HG02973 (cell line): Measurements from ENCODE around the gene SLC6A3.

Experiments used
- ATAC-seq: cut with Tn5 transposase; IDR thresholded peaks from one replicate; pipeline ENCODE4 v1.9.1; 2021; ENCODE audit warnings: moderate library complexity; ENCODE audit not compliant: unreplicated experiment

SLC6A3 gene

DNA sequence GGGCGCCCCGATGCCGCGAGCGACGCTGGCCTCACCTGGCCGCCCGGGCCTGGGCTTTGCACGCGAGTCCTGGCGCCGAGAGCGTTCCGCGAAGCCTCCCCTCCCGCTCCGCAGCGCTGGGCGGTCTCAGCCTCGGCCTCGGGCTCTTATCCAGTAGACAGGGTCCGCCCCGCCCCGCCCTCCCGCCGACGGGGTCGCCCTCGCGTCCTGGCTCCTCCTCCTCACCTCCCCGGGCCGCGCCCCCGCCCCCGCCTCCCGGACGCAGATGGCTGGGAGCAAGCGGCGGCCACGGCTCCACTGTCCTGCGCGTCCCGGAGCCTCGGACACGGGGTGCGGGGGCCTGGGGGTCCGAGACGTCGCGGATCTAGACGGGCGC is at the start of gene SLC6A3:
SLC6A3 (minus strand) TSS at position 128 of the 376 bp plus-strand sequence. CDS start 2,243 bp downstream, outside the sequence.
- no peak for ATAC-seq

- ATAC-seq: no peak
These were observed 48.7 kb upstream of the SLC6A3 start for GRCh38 chr5:1493941-1494340.

- ATAC-seq: no peak
These were observed 48.2 kb upstream of the SLC6A3 start for GRCh38 chr5:1493413-1493812.

DNA sequence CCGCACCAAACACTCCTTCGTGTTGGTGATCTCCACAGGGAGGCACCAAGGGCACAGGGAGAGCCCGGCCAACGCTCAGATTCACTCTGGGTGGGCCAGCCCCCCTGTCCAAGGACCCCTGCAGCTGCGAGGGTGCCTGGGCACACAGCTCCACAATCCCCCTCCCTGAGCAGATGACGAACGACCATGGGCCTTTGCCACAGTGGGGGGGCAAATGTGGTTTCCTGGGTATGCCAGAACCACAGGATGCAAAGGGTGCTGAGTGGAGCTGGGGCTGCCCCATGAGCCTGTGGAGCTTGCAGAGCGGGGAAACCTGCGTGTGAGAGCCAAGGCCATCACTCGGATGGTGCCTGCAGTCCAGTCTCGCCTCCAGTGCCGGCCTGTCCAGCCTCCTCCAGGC is 47.5 kb upstream of the SLC6A3 start:
- no peak for ATAC-seq

DNA sequence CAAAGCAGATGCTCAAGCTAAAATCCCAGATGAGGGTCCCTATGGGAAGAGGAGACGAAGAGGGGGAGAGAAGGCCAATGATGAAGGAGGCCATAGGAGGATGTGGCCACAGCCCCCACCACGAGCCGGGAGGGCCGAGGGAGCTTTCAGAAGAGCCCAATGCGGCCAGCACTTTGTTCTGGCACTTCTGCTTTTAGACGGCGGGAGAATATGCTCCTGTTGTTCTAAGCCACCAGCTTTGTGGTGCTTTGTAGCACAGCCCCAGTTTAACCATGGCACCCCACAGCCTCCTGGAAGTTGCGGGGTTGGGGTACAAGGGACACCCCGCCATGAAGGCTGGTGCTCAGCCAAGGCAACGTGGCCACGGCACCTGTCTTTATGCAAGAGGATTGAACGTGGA is 45.1 kb upstream of the SLC6A3 start:
- no peak for ATAC-seq

- ATAC-seq: no peak
These were observed 44.5 kb upstream of the SLC6A3 start for GRCh38 chr5:1489754-1490153.

- ATAC-seq: peak; percentile 54
These were observed 43.8 kb upstream of the SLC6A3 start for GRCh38 chr5:1488882-1489680.

DNA sequence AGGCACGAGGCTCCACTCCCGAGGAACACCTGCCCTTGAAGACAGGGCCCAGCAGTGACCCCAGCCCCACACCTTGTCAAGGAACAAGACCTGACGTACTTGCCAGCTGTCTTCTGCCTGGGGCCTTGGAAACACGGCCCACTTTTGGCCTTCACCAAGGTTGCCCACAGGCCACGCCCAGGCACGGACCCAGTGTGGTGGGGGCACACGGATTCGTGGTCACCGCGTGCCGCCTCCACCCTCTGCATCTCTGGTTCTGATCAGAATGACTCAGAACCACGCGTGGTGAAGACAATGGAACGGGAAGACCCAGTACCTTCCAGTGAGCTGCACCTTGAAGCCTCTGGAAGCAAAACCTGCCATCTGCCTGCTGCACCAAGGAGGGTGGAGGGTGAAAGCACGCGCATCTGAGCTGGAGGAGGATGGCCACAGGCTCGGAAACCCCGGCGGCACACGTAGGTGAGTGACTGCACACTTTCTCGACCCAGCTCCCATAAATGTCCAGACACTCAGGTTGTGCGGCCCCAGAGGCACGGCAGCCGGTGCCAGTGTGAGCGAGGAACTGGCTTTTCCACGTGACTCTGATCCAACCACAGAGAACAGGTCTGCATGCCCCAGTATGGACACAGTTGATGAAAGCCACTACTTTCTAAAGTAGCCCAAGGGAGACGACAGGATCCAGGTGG is 42.0 kb upstream of the SLC6A3 start:
- ATAC-seq: no peak

- ATAC-seq: no peak
These were observed 41.0 kb upstream of the SLC6A3 start for GRCh38 chr5:1486271-1486670.

GRCh38 chr5:1485579-1486118 is 40.4 kb upstream of the SLC6A3 start:
- no peak for ATAC-seq

DNA sequence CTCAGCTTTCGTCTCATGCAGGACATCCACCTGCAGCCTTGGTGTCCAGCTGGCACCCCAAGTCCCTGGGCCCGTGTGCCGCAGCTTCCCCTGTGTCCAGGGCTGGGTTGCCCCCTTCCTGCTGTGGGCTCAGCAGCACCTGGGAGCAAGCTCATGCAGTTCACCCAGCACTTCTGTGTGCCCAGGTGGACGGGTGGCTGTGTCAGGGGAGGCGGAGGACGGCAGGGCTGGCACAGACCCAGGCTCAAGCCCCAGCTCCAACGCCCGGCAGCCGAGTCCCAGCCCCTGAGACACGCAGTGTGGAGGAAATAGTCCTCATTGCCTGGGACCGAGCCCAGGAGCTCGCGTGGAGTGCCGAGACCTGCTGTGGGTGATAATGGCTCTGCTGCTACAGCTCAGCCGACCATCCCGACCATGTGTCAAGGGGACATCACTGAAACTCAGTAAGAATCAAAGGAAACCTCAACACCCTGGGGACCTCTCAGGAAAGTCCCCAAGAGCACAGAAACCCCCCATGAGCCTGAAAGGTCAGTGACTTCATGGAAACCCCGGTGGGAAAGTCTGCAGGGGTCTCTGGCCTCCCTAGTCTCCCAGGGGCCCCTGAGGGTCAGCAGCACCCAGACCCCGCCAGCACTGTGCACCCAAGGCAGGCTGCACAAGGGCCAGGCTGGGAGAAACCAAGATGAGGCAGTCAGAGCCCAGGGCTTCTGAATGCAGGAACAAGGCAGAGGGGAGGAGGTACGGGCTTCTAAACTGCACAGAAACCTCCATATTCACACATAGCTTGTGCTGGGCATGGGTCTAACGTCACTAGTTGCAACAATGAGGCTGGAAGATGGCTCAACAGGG is 39.7 kb upstream of the SLC6A3 start:
- ATAC-seq: peak; percentile 43

- no peak for ATAC-seq
These were observed 38.9 kb upstream of the SLC6A3 start for GRCh38 chr5:1483856-1484729.

DNA sequence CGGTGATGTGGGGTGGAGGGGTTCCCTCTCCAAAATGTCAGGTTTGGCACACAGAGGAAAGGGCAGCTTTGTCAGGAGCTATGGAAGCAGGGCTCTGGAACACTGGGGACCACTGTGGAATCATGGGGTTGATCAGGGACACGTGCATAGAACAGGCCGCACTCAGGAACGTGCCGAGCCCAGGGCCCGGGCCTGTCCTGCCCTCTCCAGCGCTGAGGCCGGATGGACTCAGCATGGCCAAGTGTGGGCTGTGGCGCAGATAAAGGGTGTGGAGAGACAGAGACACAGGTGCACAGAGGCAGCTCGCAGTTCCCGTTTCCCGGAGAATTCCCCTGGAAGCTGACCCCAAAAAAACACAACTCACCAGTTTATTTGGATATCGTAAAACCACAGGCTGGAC is 37.8 kb upstream of the SLC6A3 start:
- ATAC-seq: no peak

GRCh38 chr5:1481959-1482331 is 36.7 kb upstream of the SLC6A3 start:
- ATAC-seq: no peak

DNA sequence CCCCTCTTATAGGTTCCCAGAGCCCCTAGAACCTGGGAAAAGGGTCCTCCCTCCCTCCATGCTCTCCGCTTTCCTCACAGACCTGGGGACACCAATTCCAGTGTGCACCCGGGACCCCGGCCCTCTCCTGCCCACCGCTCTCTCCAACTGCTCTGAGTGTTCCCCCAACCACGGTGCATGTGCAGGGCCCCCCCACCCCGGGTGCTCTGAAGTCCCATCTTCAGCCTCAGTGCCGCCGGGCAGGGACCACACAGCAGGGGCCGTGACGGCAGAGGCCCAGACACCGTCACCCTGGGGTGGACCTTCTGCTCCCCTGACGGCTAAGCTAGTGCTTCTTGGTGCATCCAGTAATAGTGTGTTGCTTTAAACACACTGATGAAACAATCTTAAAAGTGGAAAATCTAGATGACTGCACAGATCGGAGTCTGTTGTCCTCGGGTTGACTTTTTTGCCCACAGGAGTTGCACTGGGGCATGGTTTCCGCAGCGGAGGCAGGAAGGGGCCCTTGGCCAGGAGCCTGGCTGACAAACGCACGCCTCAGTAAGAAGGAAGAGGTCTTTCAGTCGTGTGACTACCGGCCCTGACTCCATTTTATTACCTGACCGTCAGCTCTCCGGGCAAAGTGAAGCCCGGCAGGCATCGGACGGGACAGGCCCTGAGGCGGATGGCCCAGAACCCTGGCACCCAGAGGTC is 36.2 kb upstream of the SLC6A3 start:
- no peak for ATAC-seq

GRCh38 chr5:1480806-1481205 is 35.6 kb upstream of the SLC6A3 start:
- no peak for ATAC-seq

DNA sequence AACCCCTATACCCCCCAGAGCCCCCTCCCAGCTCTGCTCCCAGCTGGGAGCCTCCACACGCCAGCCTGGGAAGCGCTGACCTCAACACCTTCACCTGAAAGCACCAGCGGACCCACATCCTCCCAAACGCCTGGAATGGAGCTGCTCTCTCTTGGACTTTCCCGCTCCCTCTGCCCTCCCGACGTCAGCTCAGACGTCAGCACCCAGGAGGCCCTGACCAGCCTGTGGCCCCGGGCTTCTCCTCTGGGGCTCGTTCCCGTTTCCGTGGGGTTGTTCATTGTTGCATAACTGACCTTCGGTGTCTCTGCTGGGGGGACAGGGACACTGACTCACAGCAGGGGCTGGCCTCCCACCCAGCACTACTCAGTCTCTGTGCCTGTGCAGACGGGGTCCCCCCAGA is 35.0 kb upstream of the SLC6A3 start:
- no peak for ATAC-seq

DNA sequence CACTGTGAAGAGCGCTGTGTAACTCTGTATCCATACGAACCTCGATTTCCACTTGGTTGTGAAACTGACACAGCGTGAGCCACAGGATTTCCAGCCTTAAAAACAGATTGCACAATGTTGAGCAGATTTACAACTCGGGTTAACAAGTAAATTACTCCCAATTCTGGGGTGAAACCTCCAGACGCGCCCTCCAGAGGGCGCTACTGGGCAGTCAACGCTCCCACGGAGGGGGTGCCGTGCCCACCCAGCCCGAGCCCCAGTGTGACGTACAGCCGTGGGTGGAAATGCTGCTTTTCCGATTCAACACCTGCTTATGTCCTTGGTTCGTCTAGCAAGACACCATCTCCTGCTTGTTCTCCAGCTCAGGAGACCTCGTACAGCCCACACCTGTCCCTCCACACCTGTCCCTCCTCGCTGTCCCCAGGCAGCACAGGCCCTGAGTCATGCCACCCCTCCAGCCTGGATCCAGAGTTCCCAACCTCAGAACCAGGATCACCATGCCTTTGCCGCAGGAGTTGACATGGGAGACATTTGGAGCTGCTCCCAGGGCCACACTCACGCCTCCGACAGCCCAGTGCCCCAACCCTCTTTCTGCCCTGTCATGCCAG is 34.4 kb upstream of the SLC6A3 start:
- no peak for ATAC-seq

GRCh38 chr5:1479066-1479465 is 33.8 kb upstream of the SLC6A3 start:
- no peak for ATAC-seq
